Right hindlimb (tissue), 1 donor: ENCODE measurements around the gene NCOA6.
"Not testable (repeated sequence)": the region's sequence is repeated elsewhere in the genome, so short reads cannot be mapped to it uniquely, and the experiment has no call there.

Experiments used
- DNase-seq: peaks from one replicate; pipeline ENCODE4 v3.0.0-alpha.2; 2018

The NCOA6 gene

GRCh38 chr20:34824806-34825529 lies 483 bp downstream of the NCOA6 start:
- peak; percentile 77 for DNase-seq

DNA sequence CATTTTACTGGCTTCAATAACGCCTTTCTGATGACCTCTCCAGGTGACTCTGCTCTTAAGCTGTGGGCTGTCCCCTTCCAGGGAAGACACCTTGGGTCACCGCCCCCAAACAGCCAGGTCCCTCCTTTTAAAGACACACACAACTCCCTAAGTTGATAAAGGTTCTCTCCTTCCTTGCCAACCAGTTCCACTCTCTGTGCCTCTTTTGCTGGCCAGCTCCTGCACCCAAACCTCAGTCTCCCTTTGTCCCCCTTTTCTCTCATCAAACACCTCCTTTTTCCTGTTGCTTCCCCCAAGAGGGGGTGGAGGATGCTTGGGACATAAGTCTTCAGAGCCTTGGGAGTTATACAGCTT lies 1.0 kb downstream of the NCOA6 start:
- DNase-seq, result peak; percentile 42

DNA sequence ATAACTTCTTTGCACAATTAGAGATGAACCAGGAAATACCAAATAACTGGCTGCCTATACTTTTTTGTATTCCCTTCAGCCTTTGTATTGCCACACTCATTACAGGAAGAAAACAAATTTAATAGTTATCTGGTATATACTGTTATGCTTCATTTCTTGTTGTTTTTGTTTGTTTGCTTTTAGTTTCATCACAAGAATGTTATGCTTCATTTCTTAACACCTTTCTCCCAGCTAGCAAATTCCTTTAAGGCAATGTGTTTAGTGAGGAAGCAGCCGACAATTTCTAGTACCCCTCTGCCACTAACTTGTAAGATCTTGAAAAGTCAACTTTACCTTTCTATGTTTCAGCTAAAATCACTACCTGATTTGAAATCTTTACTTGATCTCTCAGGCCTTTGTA lies 1.4 kb downstream of the NCOA6 start:
- no peak for DNase-seq

- DNase-seq, result no peak
Measured at GRCh38 chr20:34820805-34821578, 4.5 kb downstream of the NCOA6 start.

DNA sequence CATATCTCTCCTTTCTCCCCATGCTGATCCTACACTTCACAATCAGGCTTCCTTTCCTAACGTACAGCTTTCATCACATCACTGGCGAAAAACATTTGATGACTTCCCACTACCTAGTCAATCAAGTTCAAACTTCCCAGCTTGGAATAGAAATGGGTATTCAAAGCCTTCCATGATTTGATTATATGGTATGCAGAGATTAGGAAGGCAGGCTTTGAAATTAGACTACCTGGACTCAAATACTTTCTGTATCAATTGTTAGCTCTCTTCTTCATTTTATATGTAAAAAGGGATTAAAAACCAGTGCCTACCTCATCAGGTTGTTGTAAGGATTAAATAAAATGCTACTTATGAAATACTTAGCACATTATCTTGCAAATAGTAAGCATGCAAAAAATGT lies 7.7 kb downstream of the NCOA6 start:
- no peak for DNase-seq

DNA sequence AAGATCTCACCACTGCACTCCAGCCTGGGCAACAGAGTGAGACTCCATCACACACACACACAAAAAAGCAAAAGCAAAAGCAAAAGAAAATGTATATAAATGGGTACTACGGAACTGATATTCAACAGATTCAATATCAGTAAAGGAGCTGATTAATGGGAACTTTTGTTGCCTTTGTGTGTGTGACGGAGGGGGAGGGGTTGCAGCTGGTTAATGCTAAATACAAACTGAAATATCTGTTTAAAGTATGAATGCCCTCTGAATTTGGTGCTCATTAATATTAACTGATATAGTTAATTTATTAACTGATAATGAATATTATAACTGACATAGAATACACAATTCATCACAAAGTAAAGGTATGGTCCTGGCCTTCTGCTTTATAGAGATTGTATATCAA lies 8.4 kb downstream of the NCOA6 start:
- DNase-seq, result no peak

DNA sequence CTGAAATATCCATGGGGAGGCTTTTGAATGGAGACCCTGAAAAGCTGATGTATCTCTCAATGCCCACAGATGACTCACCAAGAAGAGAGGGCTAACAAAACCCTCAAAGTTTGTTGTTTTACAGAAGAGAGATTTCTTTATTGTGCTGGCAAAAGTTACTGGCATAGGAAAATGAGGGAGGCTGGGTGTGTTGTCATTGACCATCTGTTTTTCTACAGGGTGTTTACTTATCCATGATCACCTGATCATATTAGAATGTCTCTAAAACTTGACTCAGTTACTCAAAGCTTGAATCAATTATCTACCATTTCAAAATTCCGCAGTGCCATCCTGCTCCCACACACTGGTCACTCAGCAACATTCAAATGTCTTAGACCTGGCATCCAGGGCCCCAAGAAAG lies 9.8 kb downstream of the NCOA6 start:
- no peak for DNase-seq

DNA sequence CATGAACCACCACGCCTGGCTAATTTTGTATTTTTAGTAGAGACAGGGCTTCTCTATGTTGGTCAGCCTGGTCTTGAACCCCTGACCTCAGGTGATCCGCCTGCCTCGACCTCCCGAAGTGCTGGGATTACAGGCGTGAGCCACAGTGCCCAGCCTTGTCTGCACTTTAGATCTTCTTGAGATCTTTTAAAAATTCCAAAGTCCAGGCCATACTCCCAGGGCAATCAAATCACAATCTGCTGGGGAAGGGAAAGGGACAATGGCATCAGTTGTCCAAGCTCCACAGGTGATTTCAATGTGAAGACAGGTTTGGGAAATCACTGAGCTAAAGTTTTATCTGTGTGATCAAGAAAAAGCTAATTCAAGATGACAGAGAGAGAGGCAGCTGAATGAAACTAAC lies 16.9 kb downstream of the NCOA6 start:
- DNase-seq, result no peak

GRCh38 chr20:34807944-34808465 lies 17.4 kb downstream of the NCOA6 start:
- not testable (repeated sequence) for DNase-seq

- DNase-seq, result no peak
Measured at GRCh38 chr20:34806255-34806654, 19.2 kb downstream of the NCOA6 start.

- DNase-seq, result no peak
Measured at GRCh38 chr20:34798871-34799270, 26.6 kb downstream of the NCOA6 start.

- no peak for DNase-seq
Measured at GRCh38 chr20:34798328-34798727, 27.1 kb downstream of the NCOA6 start.

DNA sequence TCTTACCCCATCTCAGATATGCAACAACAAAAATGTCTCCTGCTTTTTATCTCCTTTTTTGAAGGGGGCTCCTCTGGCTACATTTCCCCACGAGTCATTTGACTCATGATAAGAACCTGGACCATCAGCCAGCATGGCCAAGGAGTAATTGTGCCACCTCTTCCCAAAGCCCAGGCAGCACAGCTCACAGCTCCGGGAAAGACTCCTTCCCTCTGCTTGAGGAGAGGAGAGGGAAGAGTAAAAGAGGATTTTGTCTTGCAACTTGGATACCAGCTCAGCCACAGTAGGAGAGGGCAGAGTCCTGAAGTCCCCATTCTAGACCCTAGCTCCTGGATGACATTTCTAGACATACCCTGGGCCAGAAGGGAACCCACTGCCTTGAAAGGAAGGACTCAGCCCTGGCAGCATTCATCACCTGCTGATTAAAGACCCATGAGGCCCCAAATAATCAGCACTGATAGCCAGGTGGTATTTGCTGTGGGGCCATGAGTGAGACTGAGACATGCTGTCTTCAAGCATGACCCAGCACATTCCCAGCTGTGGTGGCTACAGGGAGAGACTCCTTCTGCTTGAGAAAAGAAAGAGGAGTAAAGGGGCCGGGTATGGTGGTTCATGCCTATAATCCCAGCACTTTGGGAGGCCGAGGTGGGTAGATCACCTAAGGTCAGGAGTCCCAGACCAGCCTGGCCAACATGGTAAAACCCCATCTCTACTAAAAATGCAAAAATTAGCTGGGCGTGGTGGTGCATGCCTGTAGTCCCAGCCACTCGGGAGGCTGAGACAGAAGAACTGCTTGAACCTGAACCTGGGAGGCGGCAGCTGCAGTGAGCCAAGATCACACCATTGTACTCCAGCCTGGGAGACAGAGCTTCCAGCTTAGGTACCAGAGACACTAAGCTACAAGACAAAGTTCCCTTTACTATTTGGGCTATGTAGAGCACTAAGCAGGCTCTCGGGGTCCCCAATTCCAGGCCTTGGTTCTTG lies 28.1 kb downstream of the NCOA6 start:
- no peak for DNase-seq

- no peak for DNase-seq
Measured at GRCh38 chr20:34794006-34794585, 31.4 kb downstream of the NCOA6 start.

- no peak for DNase-seq
Measured at GRCh38 chr20:34792687-34793363, 32.6 kb downstream of the NCOA6 start.

DNA sequence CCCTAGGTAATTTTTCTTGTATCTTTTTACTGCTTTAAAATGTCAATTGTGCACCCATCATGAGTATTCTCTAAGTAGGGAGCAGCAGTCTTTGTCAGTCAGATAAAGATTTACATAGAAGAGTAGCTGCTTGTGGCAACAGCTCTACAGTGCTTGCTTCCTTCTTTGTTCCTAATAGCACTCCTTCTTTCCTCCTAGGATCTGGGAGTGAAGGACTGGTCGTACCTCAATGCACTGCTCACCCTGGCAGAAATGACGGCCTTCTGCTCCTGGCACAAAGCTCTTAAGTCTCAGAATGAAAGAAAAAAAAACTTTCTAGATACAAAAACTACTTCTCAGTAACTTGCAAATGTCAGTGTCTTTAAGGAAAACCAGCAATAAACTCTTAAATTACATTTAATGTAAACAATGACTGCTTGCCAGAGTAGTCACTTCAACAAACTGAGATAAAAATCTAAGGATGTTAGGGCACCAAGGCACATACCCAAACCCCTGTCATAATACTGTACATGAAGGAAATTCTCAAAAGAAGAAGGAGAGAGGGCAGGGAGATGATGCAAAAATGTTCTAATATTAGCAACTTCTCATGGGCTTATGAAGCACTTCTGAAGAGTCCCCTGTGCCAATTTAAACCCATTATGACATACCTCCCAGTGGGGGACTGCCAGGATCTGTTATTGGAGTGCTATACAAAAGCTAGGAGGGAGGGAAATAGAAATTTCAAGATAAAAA lies 34.0 kb downstream of the NCOA6 start:
- DNase-seq, result no peak

- no peak for DNase-seq
Measured at GRCh38 chr20:34781220-34781619, 44.2 kb downstream of the NCOA6 start.

DNA sequence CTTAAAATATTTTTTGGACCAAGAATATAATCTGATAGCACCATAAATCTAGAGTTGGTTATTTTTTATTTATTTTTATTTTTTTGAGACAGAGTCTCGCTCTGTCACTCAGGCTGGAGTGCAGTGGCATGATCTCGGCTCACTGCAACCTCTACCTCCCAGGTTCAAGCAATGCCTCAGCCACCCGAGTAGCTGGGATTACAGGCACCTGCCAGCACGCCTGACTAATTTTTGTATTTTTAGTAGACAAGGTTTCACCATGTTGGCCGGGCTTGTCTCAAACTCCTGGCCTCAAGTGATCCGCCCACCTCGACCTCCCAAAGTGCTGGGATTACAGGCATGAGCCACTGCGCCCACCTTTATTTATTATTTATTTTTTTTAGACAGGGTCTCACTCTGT lies 45.2 kb downstream of the NCOA6 start:
- not testable (repeated sequence) for DNase-seq

GRCh38 chr20:34776177-34776576 lies 49.3 kb downstream of the NCOA6 start:
- no peak for DNase-seq

GRCh38 chr20:34774886-34775285 lies 50.6 kb downstream of the NCOA6 start:
- DNase-seq, result no peak

- DNase-seq, result no peak
Measured at GRCh38 chr20:34774449-34774848, 51.0 kb downstream of the NCOA6 start.
